ENCODE data around the gene NCKAP1. TPM values are rescaled to one million over a fixed set of nuclear protein-coding genes. Genes with fewer than 3 reads are reported as not detected.

The NCKAP1 gene
- total RNA-seq, 4 donors from 2014 or later, result 33.8 to 96.5 (median 77.4) TPM

GRCh38 chr2:183040604-183041003, 2.3 kb upstream of the NCKAP1 start:
- no peaks in the 10 kb centered on the region for H3K36me3 ChIP-seq
- peaks cover 0 to 6% (median 0%) of the 10 kb centered on the region in 4 donors for H3K9me3 ChIP-seq
- H3K27ac ChIP-seq, result no peak overlapping the region
- peaks cover 0 to 20% (median 10%) of the 10 kb centered on the region in 4 donors for H3K4me1 ChIP-seq
- H3K4me3 ChIP-seq, result no peak overlapping the region
- DNase-seq, result no peak
- no peaks in the 10 kb centered on the region for H3K27me3 ChIP-seq
- no peak for TF ChIP-seq POLR2A (IDR thresholded peaks at IDR 0.05)

- TF ChIP-seq POLR2A (IDR thresholded peaks at IDR 0.05) (peak in 1 of 2 donors; percentile 63), CTCF (IDR thresholded peaks at IDR 0.05) (no peak)
- H3K4me1 ChIP-seq, result peaks cover 0 to 37% (median 12%) of the 10 kb centered on the region in 4 donors
- peaks cover 0 to 6% (median 0%) of the 10 kb centered on the region in 4 donors for H3K9me3 ChIP-seq
- H3K36me3 ChIP-seq, result no peaks in the 10 kb centered on the region
- no peaks in the 10 kb centered on the region for H3K27me3 ChIP-seq
- DNase-seq, result peak in 2 of 3 donors; percentile 21 to 67
- H3K4me3 ChIP-seq, result peak overlapping the region; percentile 59 to 92 (median 69)
- H3K27ac ChIP-seq, result peak overlapping the region; percentile 79 to 99 (median 92)
Observed at GRCh38 chr2:183037553-183038340, 510 bp downstream of the NCKAP1 start.

GRCh38 chr2:183037074-183037552, 1.1 kb downstream of the NCKAP1 start:
- Histone ChIP-seq H3K27me3 (no peaks in the 10 kb centered on the region), H3K4me3 (peak overlapping the region; percentile 59 to 92 (median 69)), H3K9me3 (peaks cover 0 to 6% (median 0%) of the 10 kb centered on the region in 4 donors), H3K36me3 (no peaks in the 10 kb centered on the region), H3K4me1 (peaks cover 0 to 43% (median 12%) of the 10 kb centered on the region in 4 donors), H3K27ac (peak overlapping the region; percentile 79 to 99 (median 92))
- TF ChIP-seq CTCF (IDR thresholded peaks at IDR 0.05) (no peak), POLR2A (IDR thresholded peaks at IDR 0.05) (no peak)
- no peak for DNase-seq

GRCh38 chr2:183035954-183036669, 2.1 kb downstream of the NCKAP1 start:
- Histone ChIP-seq H3K9me3 (peaks cover 0 to 6% (median 0%) of the 10 kb centered on the region in 4 donors), H3K27ac (peak overlapping the region in 1 of 4 donors; percentile 25), H3K4me3 (peak overlapping the region in 2 of 4 donors; percentile 73 to 92), H3K27me3 (no peaks in the 10 kb centered on the region), H3K36me3 (no peaks in the 10 kb centered on the region), H3K4me1 (peaks cover 0 to 48% (median 12%) of the 10 kb centered on the region in 4 donors)
- TF ChIP-seq CTCF (IDR thresholded peaks at IDR 0.05) (no peak), POLR2A (IDR thresholded peaks at IDR 0.05) (no peak)
- DNase-seq, result no peak

GRCh38 chr2:183035298-183035953, 2.8 kb downstream of the NCKAP1 start:
- Histone ChIP-seq H3K27ac (no peak overlapping the region), H3K4me1 (peaks cover 0 to 48% (median 12%) of the 10 kb centered on the region in 4 donors), H3K9me3 (peaks cover 0 to 6% (median 0%) of the 10 kb centered on the region in 4 donors), H3K36me3 (no peaks in the 10 kb centered on the region), H3K27me3 (no peaks in the 10 kb centered on the region), H3K4me3 (peak overlapping the region in 2 of 4 donors; percentile 73 to 92)
- DNase-seq, result no peak
- no peak for TF ChIP-seq CTCF (IDR thresholded peaks at IDR 0.05)

All from Peyer's patch (tissue), 4 donors.